ENCODE data around the gene SLC15A2.
"Not testable (repeated sequence)": the region's sequence is repeated elsewhere in the genome, so short reads cannot be mapped to it uniquely, and the experiment has no call there.

Gene SLC15A2

GRCh38 chr3:121918779-121919483, 24.7 kb downstream of the SLC15A2 start:
- DNase-seq (ENCODE audit: low read depth, low spot score) = no peak

DNA sequence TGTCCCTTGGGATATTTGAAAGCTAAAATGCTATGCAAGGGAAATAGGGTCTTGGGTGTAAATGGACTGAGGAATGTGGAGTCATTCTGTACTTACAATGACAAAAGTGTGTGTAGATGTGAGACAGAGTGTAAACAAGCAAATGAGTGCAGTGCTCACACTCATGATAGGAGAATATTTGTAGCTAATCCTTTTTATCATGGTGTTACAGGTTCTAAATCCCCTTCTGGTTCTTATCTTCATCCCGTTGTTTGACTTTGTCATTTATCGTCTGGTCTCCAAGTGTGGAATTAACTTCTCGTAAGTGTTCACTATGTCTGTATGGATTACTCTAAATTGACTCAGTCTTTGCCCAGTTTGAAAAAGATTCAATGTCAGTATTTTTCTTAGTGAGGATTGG, 30.5 kb downstream of the SLC15A2 start:
- DNase-seq (ENCODE audit: low read depth, low spot score) = no peak

DNA sequence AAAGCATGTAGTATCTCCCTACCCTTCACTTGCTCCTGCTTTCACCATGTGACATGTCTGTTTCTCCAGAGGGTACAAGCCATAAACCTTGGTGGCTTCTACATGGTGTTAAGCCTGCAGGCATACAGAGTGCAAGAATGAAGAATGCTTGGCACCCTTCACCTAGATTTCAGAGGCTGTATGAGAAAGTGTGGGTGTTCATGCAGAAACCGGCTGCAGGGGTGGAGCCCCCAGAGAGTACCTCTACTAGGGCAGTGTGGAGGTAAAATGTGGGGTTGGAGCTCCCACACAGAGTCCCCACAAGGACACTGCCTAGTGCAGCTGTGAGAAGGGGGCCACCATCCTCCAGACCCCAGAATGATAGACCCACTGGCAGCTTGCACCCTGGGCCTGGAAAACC, 32.2 kb downstream of the SLC15A2 start:
- DNase-seq (ENCODE audit: low read depth, low spot score) = no peak

- not testable (repeated sequence) for DNase-seq (ENCODE audit: low read depth, low spot score)
Observed at GRCh38 chr3:121938141-121938855, 44.1 kb downstream of the SLC15A2 start.

- DNase-seq (ENCODE audit: low read depth, low spot score) = no peak
Observed at GRCh38 chr3:121941592-121941991, 47.4 kb downstream of the SLC15A2 start.

DNA sequence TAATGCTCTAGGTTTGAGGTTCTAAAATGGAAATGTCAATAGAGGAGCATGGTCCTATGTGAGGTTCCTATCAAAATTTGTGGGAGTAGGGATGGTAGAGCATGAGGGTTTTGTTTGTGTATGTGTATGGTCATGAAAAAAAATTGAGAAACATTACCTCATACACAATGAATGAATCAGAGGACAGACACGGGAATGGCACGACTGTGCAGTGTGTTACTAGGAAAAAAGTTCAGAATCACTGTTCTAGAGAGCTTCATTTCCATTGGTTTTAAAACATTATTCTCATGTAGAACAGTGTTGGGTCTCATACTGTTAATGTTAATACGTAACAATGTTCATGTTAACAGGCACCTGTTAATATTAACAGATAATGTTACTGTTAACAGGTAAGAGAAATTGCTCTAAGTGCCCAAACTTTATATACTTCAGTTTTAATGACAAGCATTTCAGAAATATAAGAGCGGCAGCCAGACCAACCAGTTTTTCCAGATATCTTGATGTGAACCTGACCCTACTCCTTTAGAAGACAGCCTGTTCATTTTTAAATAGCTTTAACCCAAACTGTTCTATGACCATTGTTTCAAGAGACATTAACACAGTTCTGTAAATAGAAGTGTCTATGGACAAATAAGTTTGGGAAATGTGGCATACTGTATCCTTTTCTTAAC, 48.0 kb downstream of the SLC15A2 start:
- no peak for DNase-seq (ENCODE audit: low read depth, low spot score)

DNA sequence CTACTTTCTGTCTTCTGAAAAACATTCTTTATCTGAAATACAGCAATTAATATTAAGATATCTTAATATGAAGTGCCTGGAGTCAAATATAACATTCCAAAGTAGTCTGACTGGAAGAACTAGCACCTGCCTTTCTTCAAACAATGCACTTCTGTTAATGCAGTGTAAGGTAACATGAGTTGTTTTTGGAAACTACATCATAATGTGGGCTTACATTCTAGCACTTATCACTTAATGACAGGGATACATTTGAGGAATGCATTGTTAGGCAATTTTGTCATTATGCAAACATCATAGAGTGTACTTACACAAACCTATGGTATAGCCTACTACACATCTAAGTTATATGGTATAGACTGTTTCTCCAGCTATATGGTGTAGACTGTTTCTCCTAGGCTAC, 49.2 kb downstream of the SLC15A2 start:
- DNase-seq (ENCODE audit: low read depth, low spot score) = no peak

GRCh38 chr3:121948641-121949040, 54.4 kb downstream of the SLC15A2 start:
- DNase-seq (ENCODE audit: low read depth, low spot score) = no peak

DNA sequence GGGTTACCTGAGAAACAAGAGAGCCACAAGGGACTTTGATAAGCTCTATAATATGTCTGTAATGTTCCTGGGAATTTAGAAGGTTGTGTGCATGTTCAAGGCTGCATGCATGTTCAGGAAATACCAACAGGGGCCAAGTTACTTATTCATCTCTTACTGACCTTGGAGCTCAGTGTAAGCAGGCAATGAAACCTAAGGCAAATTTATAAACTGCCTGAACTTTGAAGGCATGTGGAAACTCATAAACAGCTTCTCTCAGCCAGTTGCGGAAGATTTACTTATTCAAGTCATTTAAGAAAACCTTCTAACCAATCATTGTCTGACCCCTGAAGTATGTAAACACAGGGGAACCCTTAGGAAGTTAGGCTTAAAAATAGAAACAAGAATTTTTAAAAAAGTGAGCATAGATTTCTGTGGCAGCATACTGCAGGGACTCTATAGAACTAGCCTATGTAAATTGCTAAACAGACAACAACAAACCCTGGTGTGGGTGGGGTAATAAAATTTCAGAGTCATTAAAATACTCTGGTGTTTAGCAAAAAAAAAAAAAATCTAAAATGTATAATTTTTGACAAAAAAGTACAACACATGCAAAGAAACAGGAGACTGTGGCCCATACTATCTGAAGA, 57.2 kb downstream of the SLC15A2 start:
- DNase-seq (ENCODE audit: low read depth, low spot score) = no peak

- DNase-seq (ENCODE audit: low read depth, low spot score) = no peak
Observed at GRCh38 chr3:121956363-121956762, 62.2 kb downstream of the SLC15A2 start.

GRCh38 chr3:121957674-121958415, 63.6 kb downstream of the SLC15A2 start:
- DNase-seq (ENCODE audit: low read depth, low spot score) = no peak

DNA sequence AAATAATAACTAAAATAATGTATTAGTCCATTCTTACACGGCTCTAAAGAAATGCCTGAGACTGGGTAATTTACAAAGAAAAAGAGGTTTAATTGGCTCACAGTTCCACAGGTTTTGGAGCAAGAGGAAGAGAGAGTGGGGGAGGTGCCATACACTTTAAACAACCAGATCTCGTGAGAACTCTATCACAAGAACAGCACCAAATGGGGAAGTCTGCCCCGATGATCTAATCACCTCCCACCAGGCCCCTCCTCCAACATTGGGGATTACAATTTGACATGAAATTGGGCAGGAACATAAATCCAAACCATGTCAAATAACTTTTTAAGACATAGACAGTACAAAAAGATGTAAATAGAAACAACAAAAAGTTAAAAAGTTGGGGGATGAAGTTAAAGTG, 64.6 kb downstream of the SLC15A2 start:
- no peak for DNase-seq (ENCODE audit: low read depth, low spot score)

DNA sequence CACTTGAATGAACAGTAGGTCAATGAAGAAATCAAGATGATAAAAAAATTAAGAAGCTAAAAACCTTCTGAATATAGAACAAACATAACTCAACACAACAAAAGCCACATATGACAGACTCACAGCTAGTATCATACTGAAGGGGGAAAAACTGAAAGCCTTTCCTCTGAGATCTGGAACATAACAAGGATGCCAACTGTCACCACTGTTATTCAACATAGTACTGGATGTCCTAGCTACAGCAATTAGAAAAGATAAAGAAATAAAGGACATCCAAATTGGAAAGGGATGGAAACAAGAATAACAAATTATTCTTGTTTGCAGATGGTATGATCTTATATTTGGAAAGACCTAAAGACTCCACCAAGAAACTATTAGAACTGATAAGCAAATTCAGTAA, 67.1 kb downstream of the SLC15A2 start:
- DNase-seq (ENCODE audit: low read depth, low spot score) = no peak

- DNase-seq (ENCODE audit: low read depth, low spot score) = no peak
Observed at GRCh38 chr3:121962443-121962842, 68.2 kb downstream of the SLC15A2 start.

DNA sequence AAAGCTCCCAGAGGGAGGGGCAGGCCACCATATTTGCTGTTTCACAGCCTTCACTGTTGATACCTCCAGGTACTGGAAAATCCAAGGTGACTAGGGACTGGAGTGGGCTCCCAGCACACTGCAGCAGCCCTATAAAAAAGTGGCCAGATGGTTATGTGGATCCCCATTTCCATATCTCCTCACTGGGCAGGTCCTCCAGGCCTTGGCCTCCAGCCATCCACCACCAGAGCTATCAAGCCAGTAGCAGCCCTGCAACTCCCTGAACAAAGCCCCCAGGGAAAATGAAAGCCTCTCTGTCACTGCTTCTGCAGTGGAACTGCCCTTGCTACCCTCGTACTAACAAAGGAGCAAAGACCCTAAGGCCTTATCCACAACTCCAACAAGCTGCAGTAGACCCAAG, 69.4 kb downstream of the SLC15A2 start:
- DNase-seq (ENCODE audit: low read depth, low spot score) = no peak

- DNase-seq (ENCODE audit: low read depth, low spot score) = no peak
Observed at GRCh38 chr3:121969631-121970030, 75.4 kb downstream of the SLC15A2 start.

DNA sequence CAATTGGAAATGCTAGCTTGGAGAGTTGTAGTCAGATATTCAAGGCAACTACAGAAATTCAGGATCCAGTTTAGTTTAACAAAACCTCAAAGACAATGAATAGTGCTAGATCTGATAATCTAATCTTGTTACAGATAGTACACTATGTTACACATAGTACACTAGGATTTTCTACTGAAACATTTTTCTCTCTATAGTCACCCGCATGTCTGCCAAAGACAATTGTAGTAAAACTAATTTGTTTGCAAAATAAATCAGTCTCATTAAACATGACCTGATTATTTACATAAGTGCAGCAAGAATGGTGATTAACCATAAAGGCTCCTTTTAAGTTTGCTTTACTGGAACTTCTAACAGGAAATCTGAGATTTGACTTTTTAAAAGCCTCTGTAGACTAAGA, 75.8 kb downstream of the SLC15A2 start:
- no peak for DNase-seq (ENCODE audit: low read depth, low spot score)

DNA sequence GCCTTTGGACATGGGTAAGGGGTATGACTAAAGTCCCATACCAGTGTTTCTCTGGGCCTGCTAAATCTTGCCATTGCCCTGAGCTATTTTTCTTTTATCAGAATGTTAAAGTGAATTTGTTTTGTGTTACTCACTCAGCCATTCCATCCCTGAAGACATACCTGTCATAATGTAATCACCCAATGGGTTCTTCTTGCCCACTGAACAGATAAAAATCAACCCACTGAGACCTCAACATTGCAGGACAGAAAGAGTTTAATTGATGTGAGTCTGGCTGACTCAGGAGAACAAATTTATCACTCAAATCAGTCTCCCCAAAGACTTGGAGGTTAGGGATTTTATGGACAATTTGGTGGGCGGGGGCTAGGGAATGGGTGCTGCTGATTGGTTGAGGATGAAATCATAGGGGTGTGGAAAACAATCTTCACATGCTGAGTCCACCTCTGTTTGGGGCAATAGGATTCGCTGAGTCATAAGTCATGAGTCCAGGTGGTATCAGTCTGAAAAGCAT, 80.5 kb downstream of the SLC15A2 start:
- no peak for DNase-seq (ENCODE audit: low read depth, low spot score)

DNA sequence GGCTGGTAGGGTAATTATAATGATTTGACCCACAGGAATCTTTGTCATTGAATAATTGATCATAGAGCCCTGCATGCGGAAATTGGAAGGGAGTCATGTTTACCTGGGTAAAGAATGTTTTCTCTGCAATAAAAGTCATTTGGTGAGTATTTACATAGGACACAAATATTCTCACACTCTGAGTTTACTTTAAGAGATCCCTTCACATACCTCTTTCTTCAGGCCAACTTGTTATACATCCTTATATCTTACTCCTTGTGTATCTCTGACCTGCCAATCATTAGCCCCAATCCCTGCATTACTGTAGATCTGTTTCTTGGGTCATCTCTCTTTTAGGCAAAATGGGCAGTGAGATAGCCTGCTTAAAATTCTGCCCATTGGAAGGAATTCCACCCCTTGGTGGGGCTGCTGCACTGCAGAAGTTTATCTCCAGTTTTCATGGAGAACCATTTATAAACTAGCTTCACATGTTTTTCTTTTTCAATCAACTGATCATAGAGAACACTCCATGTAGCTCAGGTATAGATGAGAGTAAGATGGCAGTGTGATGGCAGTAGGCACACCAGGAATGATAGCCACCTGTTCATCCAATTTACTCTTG, 81.6 kb downstream of the SLC15A2 start:
- DNase-seq (ENCODE audit: low read depth, low spot score) = no peak

GRCh38 chr3:121976727-121977126, 82.5 kb downstream of the SLC15A2 start:
- DNase-seq (ENCODE audit: low read depth, low spot score) = no peak

DNA sequence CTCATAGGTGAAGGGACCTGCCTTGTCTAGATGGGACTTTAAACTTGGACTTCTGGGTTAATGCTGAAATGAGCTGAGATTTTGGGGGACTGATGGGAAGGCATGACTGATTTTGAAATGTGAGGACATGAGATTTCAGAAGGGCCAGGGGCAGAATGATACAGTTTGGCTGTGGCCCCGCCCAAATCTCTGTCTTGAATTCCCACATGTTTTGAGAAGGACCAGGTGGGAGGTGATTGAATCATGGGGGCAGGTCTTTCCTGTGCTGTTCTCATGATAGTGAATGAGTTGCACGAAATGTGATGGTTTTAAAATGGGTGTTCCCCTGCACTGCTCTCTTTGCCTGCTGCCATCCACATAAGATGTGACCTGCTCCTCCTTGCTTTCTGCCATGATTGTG, 85.0 kb downstream of the SLC15A2 start:
- DNase-seq (ENCODE audit: low read depth, low spot score) = no peak
